A673 (cell line): ENCODE results near the gene ALOX15. TPM values are rescaled to one million over a fixed set of nuclear protein-coding genes. Genes with fewer than 3 reads are reported as not detected.

Source experiments
- BruUV-seq: library from RNA; stranded (reverse); fragments of 400-500 nt; replicated peaks from 2 replicates; lab custom pipeline; 2021; lab: Mats Ljungman, UMichigan
- CTCF ChIA-PET: fragments of 300-600 bp; sonication (Branson Sonifier 250); formaldehyde crosslinking; loops from one replicate; lab custom pipeline; 2022; ENCODE audit warnings: antibody characterized with exemption; lab: Charles Lee
- POLR2A ChIA-PET: fragments of 300-600 bp; sonication (Branson Sonifier 250); formaldehyde crosslinking; loops from one replicate; lab custom pipeline; 2022; ENCODE audit warnings: antibody characterized with exemption; ENCODE audit not compliant: low non-redundant PET; lab: Charles Lee
- DNase-seq: peaks from one replicate; pipeline ENCODE4 v3.0.0-alpha.2; 2015; ENCODE audit warnings: low spot score
- H3K27ac ChIP-seq: fragments of 200-600 bp; sonication (generic); 2 replicates; pipeline ENCODE4 v1.5.1; 2016; ENCODE audit warnings: mixed run types, low read depth, mild to moderate bottlenecking, mixed read lengths, antibody characterized with exemption, low read length; ENCODE audit not compliant: poor library complexity, severe bottlenecking
- H3K27me3 ChIP-seq: fragments of 200-600 bp; sonication (generic); replicated peaks from 2 replicates; pipeline ENCODE4 v1.6.1; 2017; ENCODE audit warnings: mixed run types, low read depth, mild to moderate bottlenecking, mixed read lengths, antibody characterized with exemption, low read length; ENCODE audit not compliant: insufficient read depth, poor library complexity
- H3K36me3 ChIP-seq: fragments of 200-600 bp; sonication (generic); 2 replicates; pipeline ENCODE4 v1.6.1; 2016; ENCODE audit warnings: mixed run types, mild to moderate bottlenecking, mixed read lengths, antibody characterized with exemption, low read length; ENCODE audit not compliant: insufficient read depth, poor library complexity, severe bottlenecking
- H3K4me1 ChIP-seq: fragments of 200-600 bp; sonication (generic); 2 replicates; pipeline ENCODE4 v1.6.1; 2017; ENCODE audit warnings: mixed run types, mild to moderate bottlenecking, mixed read lengths, antibody characterized with exemption, low read length; ENCODE audit not compliant: insufficient read depth, poor library complexity, severe bottlenecking
- H3K4me3 ChIP-seq: fragments of 200-600 bp; sonication (generic); 2 replicates; pipeline ENCODE4 v1.5.1; 2016; ENCODE audit warnings: low read depth, mixed run types, mild to moderate bottlenecking, mixed read lengths, low read length; ENCODE audit not compliant: poor library complexity, severe bottlenecking
- H3K9me3 ChIP-seq: fragments of 200-600 bp; sonication (generic); 2 replicates; pipeline ENCODE4 v1.6.1; 2016; ENCODE audit warnings: mixed run types, low read depth, mild to moderate bottlenecking, mixed read lengths, antibody characterized with exemption, low read length; ENCODE audit not compliant: poor library complexity, severe bottlenecking
- CTCF ChIP-seq: fragments of 300-800, 200-600 bp; sonication (generic); conservative IDR thresholded peaks from 2 replicates; pipeline ENCODE4 v1.5.1; 2017; ENCODE audit warnings: low read depth, mild to moderate bottlenecking, antibody characterized with exemption, low read length, moderate library complexity, mixed read lengths
- EZH2 ChIP-seq: fragments of 200-600 bp; sonication (generic); IDR thresholded peaks from 2 replicates; pipeline ENCODE4 v1.6.1; 2017; ENCODE audit warnings: borderline replicate concordance, low read depth, mild to moderate bottlenecking, mixed read lengths, antibody characterized with exemption, low read length; ENCODE audit not compliant: poor library complexity, severe bottlenecking
- intact Hi-C: fragments of 100-400 bp; cut with micrococcal nuclease; formaldehyde crosslinking; loops from one replicate; pipeline ENCODE4 v1.10.0; 2022; ENCODE audit not compliant: unreplicated experiment
- total RNA-seq: library from RNA; stranded (reverse); gene quantifications from 2 replicates; pipeline ENCODE4 v1.2.3, GENCODE V29; 2021

The ALOX15 gene
- total RNA-seq, 1 experiment from 2014 or later, result not detected

GRCh38 chr17:4623249-4623648, 18.2 kb downstream of the ALOX15 start:
- DNase-seq, result no peak
- ChIA-PET CTCF (no interaction called here), POLR2A (no interaction called here)
- H3K4me1 ChIP-seq, result no peaks in the 10 kb centered on the region
- no TSS peak for BruUV-seq
- H3K27me3 ChIP-seq, result no peaks in the 10 kb centered on the region
- intact Hi-C loops, result no loop called here
- TF ChIP-seq CTCF (no peak), EZH2 (no peak)
- H3K27ac ChIP-seq, result no peak overlapping the region
- no peaks in the 10 kb centered on the region for H3K36me3 ChIP-seq
- no peaks in the 10 kb centered on the region for H3K9me3 ChIP-seq
- no peak overlapping the region for H3K4me3 ChIP-seq

- H3K27me3 ChIP-seq, result no peaks in the 10 kb centered on the region
- ChIA-PET CTCF (no interaction called here), POLR2A (interaction anchor here (0.5 kb wide), 1 partner anchor 31 kb away, joined by 4 read pairs; no protein-coding TSS in a partner anchor)
- TF ChIP-seq CTCF, result no peak
- TF ChIP-seq EZH2, result no peak
- H3K4me3 ChIP-seq, result no peak overlapping the region
- no peak overlapping the region for H3K27ac ChIP-seq
- BruUV-seq, result no TSS peak
- H3K36me3 ChIP-seq, result no peaks in the 10 kb centered on the region
- DNase-seq, result no peak
- no peaks in the 10 kb centered on the region for H3K4me1 ChIP-seq
- intact Hi-C loops, result no loop called here
- H3K9me3 ChIP-seq, result no peaks in the 10 kb centered on the region
Measured at GRCh38 chr17:4622375-4622774, 19.1 kb downstream of the ALOX15 start.

GRCh38 chr17:4620531-4621101, 20.9 kb downstream of the ALOX15 start:
- intact Hi-C loops, result no loop called here
- POLR2A ChIA-PET, result no interaction called here
- H3K4me3 ChIP-seq, result no peak overlapping the region
- H3K9me3 ChIP-seq, result no peaks in the 10 kb centered on the region
- no peaks in the 10 kb centered on the region for H3K36me3 ChIP-seq
- CTCF ChIA-PET, result interaction anchor here (0.6 kb wide), 1 partner anchor 37 kb away, joined by 3 read pairs; no protein-coding TSS in a partner anchor
- DNase-seq, result no peak
- BruUV-seq, result no TSS peak
- H3K4me1 ChIP-seq, result no peaks in the 10 kb centered on the region
- no peaks in the 10 kb centered on the region for H3K27me3 ChIP-seq
- no peak for TF ChIP-seq CTCF
- TF ChIP-seq EZH2, result no peak
- no peak overlapping the region for H3K27ac ChIP-seq
